Kidney (tissue), 14 donors: ENCODE measurements around the gene B3GNT5. TPM values are rescaled to one million over a fixed set of nuclear protein-coding genes. Genes with fewer than 3 reads are reported as not detected.

Experiments
- DNase-seq, 5 donors: peaks; one replicate each; pipeline ENCODE4 v3.0.0-alpha.2; 2013 to 2020
- FAIRE-seq: peaks from 2 replicates; lab custom pipeline; 2012; peaks lifted over from hg19 to GRCh38; lab: Jason Lieb, UNC
- H3K27ac ChIP-seq, 2 donors: one replicate each; pipeline ENCODE4 v1.7.0; 2013; ENCODE audit warnings: low read depth in 2 of 2, low read length in 2 of 2, inconsistent platforms in 1 of 2
- H3K27me3 ChIP-seq: one replicate; pipeline ENCODE4 v1.7.1; 2013; ENCODE audit warnings: low read length, inconsistent platforms; ENCODE audit not compliant: control insufficient read depth, insufficient read depth
- H3K36me3 ChIP-seq, 3 donors: one replicate each; pipeline versions ENCODE4 v1.7.0 to v1.7.1; 2013; ENCODE audit warnings: low read length in 3 of 3, control low read depth in 1 of 3, inconsistent platforms in 1 of 3; ENCODE audit not compliant: insufficient read depth in 3 of 3, control insufficient read depth in 2 of 3
- H3K4me1 ChIP-seq, 3 donors: one replicate each; pipeline versions ENCODE4 v1.7.0 to v1.7.1; 2013; ENCODE audit warnings: low read length in 3 of 3, inconsistent platforms in 1 of 3, low read depth in 1 of 3; ENCODE audit not compliant: control insufficient read depth in 2 of 3, insufficient read depth in 2 of 3
- H3K4me3 ChIP-seq, 3 donors: one replicate each; pipeline versions ENCODE4 v1.7.0 to v1.8.1; 2013; ENCODE audit warnings: low read length in 3 of 3, control low read depth in 1 of 3, inconsistent platforms in 1 of 3
- H3K9ac ChIP-seq, 3 donors: one replicate each; pipeline versions ENCODE4 v1.7.0 to v1.7.1; 2013; ENCODE audit warnings: low read length in 3 of 3, control low read depth in 1 of 3, inconsistent platforms in 1 of 3
- H3K9me3 ChIP-seq, 3 donors: one replicate each; pipeline versions ENCODE4 v1.7.0 to v1.7.1; 2013; ENCODE audit warnings: low read length in 3 of 3, control low read depth in 1 of 3, inconsistent platforms in 1 of 3; ENCODE audit not compliant: control insufficient read depth in 2 of 3, insufficient read depth in 1 of 3
- intact Hi-C: fragments of 100-400 bp; cut with DNase I; formaldehyde crosslinking; loops from one replicate; pipeline ENCODE4 v1.11.1; 2022
- polyA plus RNA-seq: library from polyadenylated mRNA; stranded (reverse); fragments of 350-450 nt; fragmentation: Illumina TruSeq; extraction: RNeasy Lipid Tissue Mini Kit (QIAGEN cat#74804); gene quantifications from one replicate; pipeline ENCODE4 v1.2.3, GENCODE V29; 2014; ENCODE audit warnings: low read depth, low replicate concordance; ENCODE audit not compliant: insufficient read depth
- total RNA-seq: library from RNA; stranded (reverse); fragmentation: NEBNext Ultra II Directional; extraction: Animal tissue kit (Norgen Biotek cat#: 25700); gene quantifications from one replicate; pipeline ENCODE4 v1.2.1, GENCODE V29; 2021
- TF ChIP-seq, protein P1 (sequence below): IDR thresholded peaks from 3 replicates; pipeline ENCODE4 v1.5.1; 2012; ENCODE audit warnings: mild to moderate bottlenecking, moderate library complexity, borderline replicate concordance; ENCODE audit not compliant: insufficient read depth; ENCODE audit errors: extremely low read depth
- donor health status: control.
- donor health status: control.
- donor health status: control.
- donor health status: control.
- donor health status: control.
- donor health status: DM: yes; HTN: yes; CAD: no.
- donor health status: Normal renal cell carcinoma (clear cell type).

Gene B3GNT5
- total and polyA plus RNA-seq, 2 donors from 2014 or later: 2.4 to 9.9 TPM

DNA sequence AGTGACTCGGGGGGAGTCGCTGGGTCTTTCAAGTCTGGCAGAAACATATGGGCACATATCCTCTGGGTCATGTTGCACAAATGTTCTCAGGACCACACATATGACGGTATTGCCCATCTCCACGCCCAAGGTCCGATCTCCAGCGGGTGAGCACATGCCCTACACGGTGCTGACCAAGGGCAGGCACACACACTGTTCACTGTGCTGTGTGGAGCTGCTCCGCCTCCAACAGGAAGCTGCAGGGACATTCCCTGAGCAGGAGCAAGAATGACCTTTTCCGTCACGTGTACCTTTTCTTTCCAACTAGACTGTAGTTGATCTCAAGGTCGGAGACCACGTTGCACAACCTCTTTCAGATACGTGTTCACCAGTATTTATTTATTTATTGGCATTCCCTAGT, 41.7 kb upstream of the B3GNT5 start:
- Histone ChIP-seq H3K27me3 (no peaks in the 10 kb centered on the region), H3K36me3 (no peaks in the 10 kb centered on the region), H3K27ac (peak overlapping the region in 1 of 2 donors; percentile 23), H3K9ac (no peak overlapping the region), H3K4me1 (peaks cover 0 to 3% (median 0%) of the 10 kb centered on the region in 3 donors), H3K9me3 (no peaks in the 10 kb centered on the region), H3K4me3 (no peak overlapping the region)
- intact Hi-C loops: no loop called here
- FAIRE-seq: no peak
- TF ChIP-seq, protein P1, sequence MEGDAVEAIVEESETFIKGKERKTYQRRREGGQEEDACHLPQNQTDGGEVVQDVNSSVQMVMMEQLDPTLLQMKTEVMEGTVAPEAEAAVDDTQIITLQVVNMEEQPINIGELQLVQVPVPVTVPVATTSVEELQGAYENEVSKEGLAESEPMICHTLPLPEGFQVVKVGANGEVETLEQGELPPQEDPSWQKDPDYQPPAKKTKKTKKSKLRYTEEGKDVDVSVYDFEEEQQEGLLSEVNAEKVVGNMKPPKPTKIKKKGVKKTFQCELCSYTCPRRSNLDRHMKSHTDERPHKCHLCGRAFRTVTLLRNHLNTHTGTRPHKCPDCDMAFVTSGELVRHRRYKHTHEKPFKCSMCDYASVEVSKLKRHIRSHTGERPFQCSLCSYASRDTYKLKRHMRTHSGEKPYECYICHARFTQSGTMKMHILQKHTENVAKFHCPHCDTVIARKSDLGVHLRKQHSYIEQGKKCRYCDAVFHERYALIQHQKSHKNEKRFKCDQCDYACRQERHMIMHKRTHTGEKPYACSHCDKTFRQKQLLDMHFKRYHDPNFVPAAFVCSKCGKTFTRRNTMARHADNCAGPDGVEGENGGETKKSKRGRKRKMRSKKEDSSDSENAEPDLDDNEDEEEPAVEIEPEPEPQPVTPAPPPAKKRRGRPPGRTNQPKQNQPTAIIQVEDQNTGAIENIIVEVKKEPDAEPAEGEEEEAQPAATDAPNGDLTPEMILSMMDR: no peak
- DNase-seq: peak in 1 of 5 donors; percentile 84

- H3K9ac ChIP-seq: no peak overlapping the region
- intact Hi-C loops: no loop called here
- no peak overlapping the region for H3K4me3 ChIP-seq
- FAIRE-seq (no peak), DNase-seq (no peak)
- TF ChIP-seq, protein P1: no peak
- no peak overlapping the region for H3K27ac ChIP-seq
- H3K4me1 ChIP-seq: peaks cover 0 to 3% (median 0%) of the 10 kb centered on the region in 3 donors
- H3K27me3 ChIP-seq: no peaks in the 10 kb centered on the region
- H3K9me3 ChIP-seq: no peaks in the 10 kb centered on the region
- H3K36me3 ChIP-seq: no peaks in the 10 kb centered on the region
These were observed 41.0 kb upstream of the B3GNT5 start for GRCh38 chr3:183212096-183212495.

- no peaks in the 10 kb centered on the region for H3K27me3 ChIP-seq
- no peaks in the 10 kb centered on the region for H3K9me3 ChIP-seq
- TF ChIP-seq, protein P1: no peak
- H3K4me1 ChIP-seq: peaks cover 0 to 3% (median 0%) of the 10 kb centered on the region in 3 donors
- H3K36me3 ChIP-seq: no peaks in the 10 kb centered on the region
- FAIRE-seq (no peak), DNase-seq (peak in 1 of 5 donors; percentile 36)
- H3K27ac ChIP-seq: no peak overlapping the region
- no peak overlapping the region for H3K9ac ChIP-seq
- no peak overlapping the region for H3K4me3 ChIP-seq
- intact Hi-C loops: no loop called here
These were observed 40.5 kb upstream of the B3GNT5 start for GRCh38 chr3:183212565-183212964.
